Measurements from ENCODE around the gene MYLK. TPM values are rescaled to one million over a fixed set of nuclear protein-coding genes. Genes with fewer than 3 reads are reported as not detected.
A peak's percentile ranks its signal among the peaks of the same experiment; 100 is the strongest.

Gene MYLK
- polyA plus RNA-seq, 2 donors: 14.2 to 104 TPM

DNA sequence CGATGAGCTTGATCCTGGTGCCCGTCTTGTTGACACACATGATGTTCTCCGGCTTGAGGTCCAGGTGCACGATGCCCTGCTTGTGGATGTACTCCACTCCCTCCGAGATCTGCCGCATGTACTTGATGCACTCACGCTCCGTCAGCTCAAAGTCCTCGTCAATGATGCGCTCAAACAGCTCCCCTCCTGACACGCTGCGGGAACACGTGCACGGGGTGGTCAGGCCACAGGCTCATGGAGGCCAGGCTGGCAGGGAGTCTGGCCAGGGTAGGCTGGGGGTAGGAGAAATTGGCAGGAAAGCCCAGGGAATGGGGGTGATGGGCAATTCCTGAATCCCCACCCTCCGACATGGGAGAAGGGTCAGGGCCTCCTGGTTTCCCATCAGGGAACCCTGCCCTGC lies 243.8 kb downstream of the MYLK start:
- H3K27ac ChIP-seq (ENCODE audit: low read depth in 2 of 2, low read length in 1 of 2): peak overlapping the region; percentile 21 to 40
- no peaks in the 10 kb centered on the region for H3K27me3 ChIP-seq (ENCODE audit: control insufficient read depth in 1 of 2, insufficient read depth in 2 of 2, low read length in 2 of 2)
- no peak overlapping the region for H3K4me3 ChIP-seq (ENCODE audit: low read depth in 1 of 2, low read length in 2 of 2)
- WGBS, 2 donors: 92% methylated on average over 15 of the region's 15 CpGs
- peaks cover 0 to 5% of the 10 kb centered on the region in 2 donors for H3K36me3 ChIP-seq (ENCODE audit: control insufficient read depth in 2 of 2, insufficient read depth in 2 of 2, low read length in 1 of 2)
- H3K9me3 ChIP-seq (ENCODE audit: control insufficient read depth in 2 of 2, insufficient read depth in 1 of 2, low read depth in 1 of 2, low read length in 1 of 2): no peaks in the 10 kb centered on the region
- peaks cover 6 to 8% of the 10 kb centered on the region in 2 donors for H3K4me1 ChIP-seq (ENCODE audit: control insufficient read depth in 2 of 2, insufficient read depth in 2 of 2, low read length in 1 of 2)

DNA sequence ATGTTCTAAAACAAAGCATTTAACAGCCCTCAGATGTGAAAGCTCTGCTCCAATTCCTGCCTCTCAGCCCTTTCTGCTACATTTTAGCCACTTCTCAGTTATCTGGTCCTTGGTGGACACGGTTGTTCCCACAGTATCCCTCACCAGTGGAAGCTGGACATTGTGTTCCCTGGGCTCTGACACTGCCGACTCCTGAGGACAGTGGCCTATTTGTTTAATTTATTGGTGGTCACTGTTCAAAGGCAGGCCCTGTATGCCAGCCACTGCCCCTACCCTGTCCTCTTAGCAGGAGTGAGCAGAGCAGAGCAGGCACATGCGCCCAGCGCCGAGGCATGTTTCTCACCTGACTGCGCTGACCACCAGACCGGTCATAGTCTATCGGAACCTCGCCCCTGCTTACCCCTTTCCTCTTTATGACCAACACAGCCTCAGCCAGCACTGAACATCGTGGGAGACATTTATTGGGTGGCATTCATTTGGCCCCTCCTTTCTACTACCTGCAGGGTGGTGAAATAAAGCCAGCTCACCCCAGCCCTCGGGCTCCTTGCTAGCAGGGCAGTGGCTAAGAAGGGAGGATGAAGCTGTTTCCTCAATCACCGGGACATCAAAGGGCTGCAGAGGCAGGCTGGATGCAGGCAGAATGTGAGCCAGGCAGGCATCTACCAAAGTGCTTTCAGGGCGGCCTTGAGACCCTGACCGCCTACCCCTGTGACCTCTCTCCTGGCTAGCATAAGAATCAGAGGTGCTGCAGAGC lies 245.0 kb downstream of the MYLK start:
- Histone ChIP-seq H3K9me3 (ENCODE audit: control insufficient read depth in 2 of 2, insufficient read depth in 1 of 2, low read depth in 1 of 2, low read length in 1 of 2) (no peaks in the 10 kb centered on the region), H3K27me3 (ENCODE audit: control insufficient read depth in 1 of 2, insufficient read depth in 2 of 2, low read length in 2 of 2) (no peaks in the 10 kb centered on the region), H3K36me3 (ENCODE audit: control insufficient read depth in 2 of 2, insufficient read depth in 2 of 2, low read length in 1 of 2) (peaks cover 3 to 5% of the 10 kb centered on the region in 2 donors), H3K4me1 (ENCODE audit: control insufficient read depth in 2 of 2, insufficient read depth in 2 of 2, low read length in 1 of 2) (peaks cover 3 to 16% of the 10 kb centered on the region in 2 donors), H3K4me3 (ENCODE audit: low read depth in 1 of 2, low read length in 2 of 2) (no peak overlapping the region), H3K27ac (ENCODE audit: low read depth in 2 of 2, low read length in 1 of 2) (no peak overlapping the region)
- 80% methylated on average over 14 of the region's 14 CpGs for WGBS, 2 donors

- Histone ChIP-seq H3K36me3 (ENCODE audit: control insufficient read depth in 2 of 2, insufficient read depth in 2 of 2, low read length in 1 of 2) (peaks cover 3 to 5% of the 10 kb centered on the region in 2 donors), H3K9me3 (ENCODE audit: control insufficient read depth in 2 of 2, insufficient read depth in 1 of 2, low read depth in 1 of 2, low read length in 1 of 2) (no peaks in the 10 kb centered on the region), H3K4me3 (ENCODE audit: low read depth in 1 of 2, low read length in 2 of 2) (no peak overlapping the region), H3K27ac (ENCODE audit: low read depth in 2 of 2, low read length in 1 of 2) (peak overlapping the region in 1 of 2 donors; percentile 33), H3K4me1 (ENCODE audit: control insufficient read depth in 2 of 2, insufficient read depth in 2 of 2, low read length in 1 of 2) (peaks cover 6 to 19% of the 10 kb centered on the region in 2 donors), H3K27me3 (ENCODE audit: control insufficient read depth in 1 of 2, insufficient read depth in 2 of 2, low read length in 2 of 2) (no peaks in the 10 kb centered on the region)
- 93 to 94% methylated on average over 5 of the region's 5 CpGs for WGBS, 2 donors
Observed at GRCh38 chr3:123637841-123638240, 246.3 kb downstream of the MYLK start.

GRCh38 chr3:123637131-123637530 lies 247.0 kb downstream of the MYLK start:
- Histone ChIP-seq H3K27ac (ENCODE audit: low read depth in 2 of 2, low read length in 1 of 2) (no peak overlapping the region), H3K36me3 (ENCODE audit: control insufficient read depth in 2 of 2, insufficient read depth in 2 of 2, low read length in 1 of 2) (peaks cover 3 to 5% of the 10 kb centered on the region in 2 donors)
- 74 to 77% methylated on average over 7 of the region's 7 CpGs for WGBS, 2 donors

DNA sequence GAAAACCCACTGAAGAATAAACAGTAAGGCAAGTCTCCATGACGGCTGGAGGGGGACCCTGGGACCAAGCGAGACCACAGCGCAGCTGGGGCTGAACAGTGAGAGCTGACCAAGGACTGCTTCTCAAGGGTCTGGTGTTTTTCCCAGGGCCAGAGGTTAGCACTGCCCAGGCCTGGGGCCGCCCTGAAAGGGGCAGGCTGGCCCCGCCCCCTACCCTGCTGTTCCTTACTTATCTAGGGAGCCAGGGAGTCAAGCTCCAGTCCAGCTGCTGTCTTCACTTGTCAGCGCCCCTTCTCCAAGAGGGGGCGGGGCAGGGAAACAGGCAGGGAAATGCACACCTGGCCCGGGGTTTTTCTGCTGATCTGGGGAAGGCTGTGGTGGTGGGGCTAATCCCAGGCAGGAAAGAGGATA lies 247.7 kb downstream of the MYLK start:
- no peaks in the 10 kb centered on the region for H3K27me3 ChIP-seq (ENCODE audit: control insufficient read depth in 1 of 2, insufficient read depth in 2 of 2, low read length in 2 of 2)
- H3K36me3 ChIP-seq (ENCODE audit: control insufficient read depth in 2 of 2, insufficient read depth in 2 of 2, low read length in 1 of 2): peaks cover 3 to 5% of the 10 kb centered on the region in 2 donors
- 66 to 75% methylated on average over 8 of the region's 8 CpGs for WGBS, 2 donors
- peaks cover 6 to 19% of the 10 kb centered on the region in 2 donors for H3K4me1 ChIP-seq (ENCODE audit: control insufficient read depth in 2 of 2, insufficient read depth in 2 of 2, low read length in 1 of 2)
- no peaks in the 10 kb centered on the region for H3K9me3 ChIP-seq (ENCODE audit: control insufficient read depth in 2 of 2, insufficient read depth in 1 of 2, low read depth in 1 of 2, low read length in 1 of 2)
- H3K27ac ChIP-seq (ENCODE audit: low read depth in 2 of 2, low read length in 1 of 2): peak overlapping the region in 1 of 2 donors; percentile 27
- H3K4me3 ChIP-seq (ENCODE audit: low read depth in 1 of 2, low read length in 2 of 2): no peak overlapping the region

More at GRCh38 chr3:123637131-123637530, 247.0 kb downstream of the MYLK start:
- Histone ChIP-seq H3K4me3 (ENCODE audit: low read depth in 1 of 2, low read length in 2 of 2) (no peak overlapping the region), H3K27me3 (ENCODE audit: control insufficient read depth in 1 of 2, insufficient read depth in 2 of 2, low read length in 2 of 2) (no peaks in the 10 kb centered on the region), H3K9me3 (ENCODE audit: control insufficient read depth in 2 of 2, insufficient read depth in 1 of 2, low read depth in 1 of 2, low read length in 1 of 2) (no peaks in the 10 kb centered on the region), H3K4me1 (ENCODE audit: control insufficient read depth in 2 of 2, insufficient read depth in 2 of 2, low read length in 1 of 2) (peaks cover 6 to 19% of the 10 kb centered on the region in 2 donors)

DNA sequence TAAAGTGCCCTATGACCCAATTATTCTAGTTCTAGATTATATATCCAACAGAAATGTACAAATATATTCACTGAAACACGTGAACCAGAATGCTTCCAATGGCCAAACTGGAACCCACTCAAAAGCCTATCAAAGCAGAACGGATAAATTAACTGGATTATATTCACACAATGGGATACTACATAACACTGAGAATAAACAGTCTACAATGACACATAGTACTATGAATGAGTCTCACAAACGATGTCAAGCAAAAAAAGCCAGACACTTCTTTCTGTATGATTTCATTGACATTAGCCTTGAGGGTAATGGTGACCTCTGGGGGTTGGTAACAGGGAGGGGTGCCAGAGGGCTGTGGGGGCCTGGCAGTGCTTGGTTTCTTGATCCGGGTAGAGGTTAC lies 248.4 kb downstream of the MYLK start:
- H3K36me3 ChIP-seq (ENCODE audit: control insufficient read depth in 2 of 2, insufficient read depth in 2 of 2, low read length in 1 of 2): peaks cover 3 to 5% of the 10 kb centered on the region in 2 donors
- H3K4me3 ChIP-seq (ENCODE audit: low read depth in 1 of 2, low read length in 2 of 2): no peak overlapping the region
- no peaks in the 10 kb centered on the region for H3K27me3 ChIP-seq (ENCODE audit: control insufficient read depth in 1 of 2, insufficient read depth in 2 of 2, low read length in 2 of 2)
- H3K4me1 ChIP-seq (ENCODE audit: control insufficient read depth in 2 of 2, insufficient read depth in 2 of 2, low read length in 1 of 2): peaks cover 6 to 19% of the 10 kb centered on the region in 2 donors
- H3K27ac ChIP-seq (ENCODE audit: low read depth in 2 of 2, low read length in 1 of 2): peak overlapping the region in 1 of 2 donors; percentile 19
- H3K9me3 ChIP-seq (ENCODE audit: control insufficient read depth in 2 of 2, insufficient read depth in 1 of 2, low read depth in 1 of 2, low read length in 1 of 2): no peaks in the 10 kb centered on the region
- WGBS, 2 donors: 35 to 41% methylated on average over 4 of the region's 4 CpGs

DNA sequence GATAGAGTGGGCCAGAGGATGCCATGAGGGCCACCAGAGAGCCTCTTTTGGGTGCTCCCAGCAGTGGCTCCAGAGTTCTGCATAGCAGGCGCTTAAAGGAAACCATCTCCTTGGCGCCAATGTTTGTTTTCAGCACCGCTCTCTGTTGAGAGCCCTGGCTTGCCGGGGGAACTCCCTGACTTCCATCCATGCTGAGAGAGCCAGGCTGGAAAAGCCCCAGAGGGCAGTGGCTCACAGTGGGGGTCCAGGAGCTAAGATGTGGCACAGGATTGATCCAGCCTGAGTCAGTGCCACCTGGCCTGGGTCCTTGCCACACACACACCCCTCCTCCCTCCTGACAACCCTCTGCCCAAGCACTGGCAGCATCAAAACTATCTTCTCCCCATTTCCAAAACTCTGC lies 248.9 kb downstream of the MYLK start:
- no peaks in the 10 kb centered on the region for H3K9me3 ChIP-seq (ENCODE audit: control insufficient read depth in 2 of 2, insufficient read depth in 1 of 2, low read depth in 1 of 2, low read length in 1 of 2)
- 41 to 59% methylated on average over 4 of the region's 4 CpGs for WGBS, 2 donors
- no peaks in the 10 kb centered on the region for H3K27me3 ChIP-seq (ENCODE audit: control insufficient read depth in 1 of 2, insufficient read depth in 2 of 2, low read length in 2 of 2)
- H3K27ac ChIP-seq (ENCODE audit: low read depth in 2 of 2, low read length in 1 of 2): peak overlapping the region; percentile 40 to 58
- H3K4me1 ChIP-seq (ENCODE audit: control insufficient read depth in 2 of 2, insufficient read depth in 2 of 2, low read length in 1 of 2): peaks cover 6 to 19% of the 10 kb centered on the region in 2 donors
- no peak overlapping the region for H3K4me3 ChIP-seq (ENCODE audit: low read depth in 1 of 2, low read length in 2 of 2)
- H3K36me3 ChIP-seq (ENCODE audit: control insufficient read depth in 2 of 2, insufficient read depth in 2 of 2, low read length in 1 of 2): peaks cover 3 to 5% of the 10 kb centered on the region in 2 donors

DNA sequence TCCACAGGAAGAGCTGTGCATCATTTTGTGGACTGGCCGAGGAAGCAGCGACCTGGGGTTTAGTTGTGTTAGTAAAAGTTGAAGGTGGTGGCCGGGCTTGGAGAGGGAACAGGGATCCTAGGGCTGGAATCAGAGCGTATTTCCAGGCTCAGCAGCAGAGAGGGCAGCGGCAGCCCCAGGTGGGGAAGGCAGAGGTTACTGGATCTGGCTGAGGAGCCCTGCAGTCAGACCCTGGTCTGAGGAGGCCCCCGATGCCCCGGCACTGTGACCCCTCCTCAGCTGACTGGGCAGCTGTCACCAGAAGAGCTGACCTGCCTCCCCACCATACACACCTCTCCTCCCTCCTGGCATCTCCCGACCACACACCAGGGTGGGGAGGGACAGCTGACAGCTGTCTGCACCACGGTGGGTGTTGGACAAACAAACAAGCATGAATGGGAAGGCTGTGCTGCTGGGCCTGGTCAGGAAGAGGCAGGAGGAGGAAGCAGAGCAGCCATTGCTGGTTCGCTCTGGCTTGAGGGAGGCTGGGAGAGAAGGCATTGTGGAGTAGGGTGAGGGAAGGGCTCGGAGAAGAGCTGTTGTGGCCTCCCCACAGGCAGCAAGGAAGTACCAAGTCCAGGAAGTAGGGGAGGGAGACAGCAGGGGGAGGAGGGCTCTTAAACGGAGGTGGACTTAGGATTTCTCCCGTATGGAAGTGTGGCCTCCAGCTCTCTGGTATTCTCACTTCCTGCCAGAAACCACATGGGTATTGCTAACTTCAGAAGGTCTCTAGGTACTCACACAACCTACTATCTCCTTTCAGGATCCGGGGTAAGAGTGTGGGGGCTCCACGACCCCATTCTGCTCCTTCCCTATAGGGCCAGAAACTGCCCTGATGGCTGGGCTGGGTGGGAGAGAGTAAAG lies 249.7 kb downstream of the MYLK start:
- Histone ChIP-seq H3K4me3 (ENCODE audit: low read depth in 1 of 2, low read length in 2 of 2) (no peak overlapping the region), H3K36me3 (ENCODE audit: control insufficient read depth in 2 of 2, insufficient read depth in 2 of 2, low read length in 1 of 2) (peaks cover 3 to 5% of the 10 kb centered on the region in 2 donors), H3K9me3 (ENCODE audit: control insufficient read depth in 2 of 2, insufficient read depth in 1 of 2, low read depth in 1 of 2, low read length in 1 of 2) (no peaks in the 10 kb centered on the region), H3K4me1 (ENCODE audit: control insufficient read depth in 2 of 2, insufficient read depth in 2 of 2, low read length in 1 of 2) (peaks cover 6 to 19% of the 10 kb centered on the region in 2 donors), H3K27ac (ENCODE audit: low read depth in 2 of 2, low read length in 1 of 2) (peak overlapping the region; percentile 40 to 58), H3K27me3 (ENCODE audit: control insufficient read depth in 1 of 2, insufficient read depth in 2 of 2, low read length in 2 of 2) (no peaks in the 10 kb centered on the region)
- WGBS, 2 donors: 66 to 71% methylated on average over 15 of the region's 15 CpGs

- Histone ChIP-seq H3K27me3 (ENCODE audit: control insufficient read depth in 1 of 2, insufficient read depth in 2 of 2, low read length in 2 of 2) (no peaks in the 10 kb centered on the region), H3K27ac (ENCODE audit: low read depth in 2 of 2, low read length in 1 of 2) (peak overlapping the region in 1 of 2 donors; percentile 9), H3K9me3 (ENCODE audit: control insufficient read depth in 2 of 2, insufficient read depth in 1 of 2, low read depth in 1 of 2, low read length in 1 of 2) (no peaks in the 10 kb centered on the region), H3K4me3 (ENCODE audit: low read depth in 1 of 2, low read length in 2 of 2) (no peak overlapping the region), H3K4me1 (ENCODE audit: control insufficient read depth in 2 of 2, insufficient read depth in 2 of 2, low read length in 1 of 2) (peaks cover 6 to 21% of the 10 kb centered on the region in 2 donors), H3K36me3 (ENCODE audit: control insufficient read depth in 2 of 2, insufficient read depth in 2 of 2, low read length in 1 of 2) (peaks cover 3 to 5% of the 10 kb centered on the region in 2 donors)
- 79 to 87% methylated on average over 2 of the region's 2 CpGs for WGBS, 2 donors
Observed at GRCh38 chr3:123633530-123633929, 250.6 kb downstream of the MYLK start.

All from esophagus (tissue), 2 donors.